KMS-11 (cell line): Measurements from ENCODE around the gene BEND5.

Source experiments
- H2AFZ ChIP-seq: fragments of 200-600 bp; sonication (generic); 2 replicates; pipeline ENCODE4 v1.6.1; 2016; ENCODE audit warnings: antibody characterized with exemption, mixed run types, low read depth
- H3K27ac ChIP-seq: fragments of 200-600 bp; sonication (generic); 2 replicates; pipeline ENCODE4 v1.6.1; 2016; ENCODE audit warnings: mild to moderate bottlenecking, mixed run types
- H3K27me3 ChIP-seq: fragments of 200-600 bp; sonication (generic); 2 replicates; pipeline ENCODE4 v1.6.1; 2017; ENCODE audit warnings: mild to moderate bottlenecking, low read depth, mixed run types, moderate library complexity; ENCODE audit not compliant: insufficient read depth
- H3K36me3 ChIP-seq: fragments of 200-600 bp; sonication (generic); 2 replicates; pipeline ENCODE4 v1.6.1; 2017; ENCODE audit warnings: mild to moderate bottlenecking, mixed run types; ENCODE audit not compliant: insufficient read depth
- H3K4me1 ChIP-seq: fragments of 200-600 bp; sonication (generic); 2 replicates; pipeline ENCODE4 v1.6.1; 2016; ENCODE audit warnings: mild to moderate bottlenecking, low read depth, mixed run types; ENCODE audit not compliant: poor library complexity, severe bottlenecking
- H3K4me2 ChIP-seq: fragments of 200-600 bp; sonication (generic); 2 replicates; pipeline ENCODE4 v1.7.0; 2016; ENCODE audit warnings: mild to moderate bottlenecking, mixed run types
- H3K4me3 ChIP-seq: fragments of 200-600 bp; sonication (generic); IDR thresholded peaks from 2 replicates; pipeline ENCODE4 v1.6.1; 2017; ENCODE audit warnings: low read depth, low read length, mixed read lengths; ENCODE audit not compliant: insufficient read depth
- H3K79me2 ChIP-seq: fragments of 200-600 bp; sonication (generic); 2 replicates; pipeline ENCODE4 v1.6.1; 2016; ENCODE audit warnings: low read depth, mixed run types; ENCODE audit not compliant: insufficient read depth
- H3K9ac ChIP-seq: fragments of 200-600 bp; sonication (generic); 2 replicates; pipeline ENCODE4 v1.6.1; 2016; ENCODE audit warnings: mild to moderate bottlenecking, mixed run types
- H4K20me1 ChIP-seq: fragments of 200-600 bp; sonication (generic); 2 replicates; pipeline ENCODE4 v1.6.1; 2016; ENCODE audit warnings: mild to moderate bottlenecking, mixed run types; ENCODE audit not compliant: insufficient read depth
- TF ChIP-seq, protein P1 (sequence below): fragments of 200-600 bp; sonication (generic); conservative IDR thresholded peaks from 2 replicates; pipeline ENCODE4 v1.6.1; 2017; ENCODE audit warnings: low read depth, mild to moderate bottlenecking, antibody characterized with exemption, low read length, moderate library complexity, mixed read lengths

BEND5 gene

GRCh38 chr1:48741380-48741779 lies 35.3 kb downstream of the BEND5 start:
- H3K79me2 ChIP-seq: no peaks in the 10 kb centered on the region
- H3K4me1 ChIP-seq: no peaks in the 10 kb centered on the region
- H3K9ac ChIP-seq: no peak overlapping the region
- TF ChIP-seq, protein P1, sequence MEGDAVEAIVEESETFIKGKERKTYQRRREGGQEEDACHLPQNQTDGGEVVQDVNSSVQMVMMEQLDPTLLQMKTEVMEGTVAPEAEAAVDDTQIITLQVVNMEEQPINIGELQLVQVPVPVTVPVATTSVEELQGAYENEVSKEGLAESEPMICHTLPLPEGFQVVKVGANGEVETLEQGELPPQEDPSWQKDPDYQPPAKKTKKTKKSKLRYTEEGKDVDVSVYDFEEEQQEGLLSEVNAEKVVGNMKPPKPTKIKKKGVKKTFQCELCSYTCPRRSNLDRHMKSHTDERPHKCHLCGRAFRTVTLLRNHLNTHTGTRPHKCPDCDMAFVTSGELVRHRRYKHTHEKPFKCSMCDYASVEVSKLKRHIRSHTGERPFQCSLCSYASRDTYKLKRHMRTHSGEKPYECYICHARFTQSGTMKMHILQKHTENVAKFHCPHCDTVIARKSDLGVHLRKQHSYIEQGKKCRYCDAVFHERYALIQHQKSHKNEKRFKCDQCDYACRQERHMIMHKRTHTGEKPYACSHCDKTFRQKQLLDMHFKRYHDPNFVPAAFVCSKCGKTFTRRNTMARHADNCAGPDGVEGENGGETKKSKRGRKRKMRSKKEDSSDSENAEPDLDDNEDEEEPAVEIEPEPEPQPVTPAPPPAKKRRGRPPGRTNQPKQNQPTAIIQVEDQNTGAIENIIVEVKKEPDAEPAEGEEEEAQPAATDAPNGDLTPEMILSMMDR: no peak
- H3K36me3 ChIP-seq: no peaks in the 10 kb centered on the region
- no peak overlapping the region for H3K4me2 ChIP-seq
- H3K27ac ChIP-seq: no peak overlapping the region
- no peaks in the 10 kb centered on the region for H3K27me3 ChIP-seq
- no peak overlapping the region for H3K4me3 ChIP-seq
- H2AFZ ChIP-seq: no peak overlapping the region
- no peaks in the 10 kb centered on the region for H4K20me1 ChIP-seq

DNA sequence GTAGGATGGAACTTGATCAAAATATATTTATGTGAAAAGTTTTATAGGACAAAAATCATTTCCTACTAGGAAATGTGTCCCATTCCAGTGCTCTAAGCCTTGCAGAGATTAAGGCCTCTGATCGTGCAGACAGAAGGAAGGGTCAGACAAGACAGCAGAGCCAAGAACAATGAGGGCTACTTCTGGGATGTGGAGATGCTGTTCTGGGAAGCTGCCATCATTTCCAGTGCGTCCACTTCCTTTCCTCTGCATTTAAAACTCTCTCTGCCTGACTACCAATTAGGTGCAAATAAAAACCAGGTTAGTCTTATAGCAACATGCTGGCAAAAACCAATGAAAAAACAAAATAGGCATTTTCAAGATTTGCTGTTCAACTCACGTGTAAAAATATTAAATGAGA lies 36.1 kb downstream of the BEND5 start:
- Histone ChIP-seq H3K4me2 (no peak overlapping the region), H3K79me2 (no peaks in the 10 kb centered on the region), H3K9ac (no peak overlapping the region), H3K36me3 (no peaks in the 10 kb centered on the region), H3K4me1 (no peaks in the 10 kb centered on the region), H3K4me3 (no peak overlapping the region), H2AFZ (no peak overlapping the region), H4K20me1 (no peaks in the 10 kb centered on the region), H3K27me3 (no peaks in the 10 kb centered on the region), H3K27ac (no peak overlapping the region)
- TF ChIP-seq, protein P1: no peak

- Histone ChIP-seq H3K27me3 (no peaks in the 10 kb centered on the region), H2AFZ (no peak overlapping the region), H3K36me3 (no peaks in the 10 kb centered on the region), H3K79me2 (no peaks in the 10 kb centered on the region), H4K20me1 (no peaks in the 10 kb centered on the region), H3K27ac (no peak overlapping the region), H3K4me1 (no peaks in the 10 kb centered on the region), H3K4me2 (no peak overlapping the region), H3K4me3 (no peak overlapping the region), H3K9ac (no peak overlapping the region)
- TF ChIP-seq, protein P1: no peak
Measured at GRCh38 chr1:48739091-48739490, 37.6 kb downstream of the BEND5 start.

- Histone ChIP-seq H3K27me3 (no peaks in the 10 kb centered on the region), H2AFZ (no peak overlapping the region), H3K4me3 (no peak overlapping the region), H3K79me2 (no peaks in the 10 kb centered on the region), H3K4me1 (no peaks in the 10 kb centered on the region), H4K20me1 (no peaks in the 10 kb centered on the region), H3K36me3 (no peaks in the 10 kb centered on the region), H3K4me2 (no peak overlapping the region), H3K27ac (no peak overlapping the region), H3K9ac (no peak overlapping the region)
- TF ChIP-seq, protein P1: no peak
Measured at GRCh38 chr1:48738356-48738755, 38.3 kb downstream of the BEND5 start.
